Measurements from ENCODE around the gene LRATD1. TPM values are rescaled to one million over a fixed set of nuclear protein-coding genes. Genes with fewer than 3 reads are reported as not detected.

Gene LRATD1
- total RNA-seq, 1 donor from 2014 or later = 32.7 TPM

- Histone ChIP-seq H3K4me1 (peaks cover 30% of the 10 kb centered on the region), H3K36me3 (no peaks in the 10 kb centered on the region), H3K4me3 (peak overlapping the region; percentile 47 to 54), H3K27me3 (no peaks in the 10 kb centered on the region), H3K27ac (peak overlapping the region; percentile 75), H3K9me3 (no peaks in the 10 kb centered on the region)
- TF ChIP-seq POLR2A (IDR thresholded peaks at IDR 0.05) (no peak), POLR2AphosphoS5 (IDR thresholded peaks at IDR 0.05; ENCODE audit: insufficient read depth in 1 of 2, low read depth in 1 of 2) (peak in 1 of 2 donors; percentile 19), CTCF (IDR thresholded peaks at IDR 0.05) (peak in 2 of 3 experiments; percentile 56 to 69)
- no peak for DNase-seq (ENCODE audit: extremely low spot score in 2 of 2)
- intact Hi-C loops (cut with DNase I) = no loop called here
Measured at GRCh38 chr2:14634489-14635390, 2.2 kb downstream of the LRATD1 start.

GRCh38 chr2:14635391-14635871, 2.9 kb downstream of the LRATD1 start:
- intact Hi-C loops (cut with DNase I) = no loop called here
- Histone ChIP-seq H3K36me3 (no peaks in the 10 kb centered on the region), H3K9me3 (no peaks in the 10 kb centered on the region), H3K27ac (peak overlapping the region; percentile 75), H3K4me1 (peaks cover 30% of the 10 kb centered on the region), H3K27me3 (no peaks in the 10 kb centered on the region), H3K4me3 (peak overlapping the region; percentile 47 to 54)
- no peak for DNase-seq (ENCODE audit: extremely low spot score in 2 of 2)
- TF ChIP-seq CTCF (IDR thresholded peaks at IDR 0.05) (no peak), POLR2A (IDR thresholded peaks at IDR 0.05) (no peak), POLR2AphosphoS5 (IDR thresholded peaks at IDR 0.05; ENCODE audit: insufficient read depth in 1 of 2, low read depth in 1 of 2) (peak; percentile 48 to 62)

GRCh38 chr2:14638488-14638887, 6.0 kb downstream of the LRATD1 start:
- intact Hi-C loops (cut with DNase I) = no loop called here
- H3K9me3 ChIP-seq = no peaks in the 10 kb centered on the region
- H3K27me3 ChIP-seq = no peaks in the 10 kb centered on the region
- H3K4me3 ChIP-seq = no peak overlapping the region
- no peak for TF ChIP-seq POLR2AphosphoS5 (IDR thresholded peaks at IDR 0.05; ENCODE audit: insufficient read depth in 1 of 2, low read depth in 1 of 2)
- no peak for TF ChIP-seq CTCF (IDR thresholded peaks at IDR 0.05)
- no peak for TF ChIP-seq POLR2A (IDR thresholded peaks at IDR 0.05)
- no peak overlapping the region for H3K27ac ChIP-seq
- no peak for DNase-seq (ENCODE audit: extremely low spot score in 2 of 2)
- peaks cover 14% of the 10 kb centered on the region for H3K4me1 ChIP-seq
- H3K36me3 ChIP-seq = no peaks in the 10 kb centered on the region

- TF ChIP-seq POLR2AphosphoS5 (IDR thresholded peaks at IDR 0.05; ENCODE audit: insufficient read depth in 1 of 2, low read depth in 1 of 2) = no peak
- TF ChIP-seq POLR2A (IDR thresholded peaks at IDR 0.05) = no peak
Measured at GRCh38 chr2:14641116-14641515, 8.6 kb downstream of the LRATD1 start.

GRCh38 chr2:14642499-14642898, 10.0 kb downstream of the LRATD1 start:
- TF ChIP-seq POLR2A (IDR thresholded peaks at IDR 0.05) (no peak), CTCF (IDR thresholded peaks at IDR 0.05) (no peak), POLR2AphosphoS5 (IDR thresholded peaks at IDR 0.05; ENCODE audit: insufficient read depth in 1 of 2, low read depth in 1 of 2) (no peak)
- no peak for DNase-seq (ENCODE audit: extremely low spot score in 2 of 2)
- Histone ChIP-seq H3K36me3 (no peaks in the 10 kb centered on the region), H3K4me1 (no peaks in the 10 kb centered on the region), H3K9me3 (no peaks in the 10 kb centered on the region), H3K4me3 (no peak overlapping the region), H3K27me3 (no peaks in the 10 kb centered on the region), H3K27ac (no peak overlapping the region)
- intact Hi-C loops (cut with DNase I) = no loop called here

More at GRCh38 chr2:14641116-14641515, 8.6 kb downstream of the LRATD1 start:
- H3K36me3 ChIP-seq = no peaks in the 10 kb centered on the region
- no peak overlapping the region for H3K27ac ChIP-seq
- no peaks in the 10 kb centered on the region for H3K27me3 ChIP-seq
- no peaks in the 10 kb centered on the region for H3K9me3 ChIP-seq
- intact Hi-C loops (cut with DNase I) = no loop called here
- no peak for DNase-seq (ENCODE audit: extremely low spot score in 2 of 2)
- no peak overlapping the region for H3K4me3 ChIP-seq
- peaks cover 3% of the 10 kb centered on the region for H3K4me1 ChIP-seq
